ENCODE measurements around the gene SYVN1.
"Not testable (repeated sequence)": the region's sequence is repeated elsewhere in the genome, so short reads cannot be mapped to it uniquely, and the experiment has no call there.

SYVN1 gene

DNA sequence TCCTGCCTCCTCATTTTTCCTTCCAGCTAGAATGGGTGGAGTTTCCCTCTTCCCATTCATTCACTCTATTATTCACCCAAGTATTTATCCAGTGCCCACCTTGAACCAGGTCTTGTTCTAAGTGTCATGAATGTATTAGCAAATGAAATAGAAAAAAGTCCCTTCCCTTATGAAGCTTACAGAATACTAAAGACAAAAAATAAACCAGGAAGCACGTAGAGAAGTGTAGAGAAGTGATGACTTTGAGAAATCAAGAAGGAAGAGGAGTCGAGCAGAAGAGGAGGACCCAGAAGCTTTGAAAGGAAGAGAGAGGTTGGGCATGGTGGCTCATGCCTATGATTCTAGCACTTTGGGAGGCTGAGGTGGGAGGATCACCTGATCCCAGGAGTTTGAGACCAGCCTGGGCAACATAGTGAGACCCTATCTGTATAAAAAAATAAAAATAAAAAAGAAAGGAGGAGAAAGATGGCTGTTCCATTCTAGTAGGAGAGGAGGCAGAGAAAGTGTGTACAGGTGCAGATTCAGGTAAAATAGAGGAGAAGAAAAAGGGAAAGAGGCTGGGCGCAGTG is 17.1 kb upstream of the SYVN1 start:
- no peak for DNase-seq (ENCODE audit: low read depth)

DNA sequence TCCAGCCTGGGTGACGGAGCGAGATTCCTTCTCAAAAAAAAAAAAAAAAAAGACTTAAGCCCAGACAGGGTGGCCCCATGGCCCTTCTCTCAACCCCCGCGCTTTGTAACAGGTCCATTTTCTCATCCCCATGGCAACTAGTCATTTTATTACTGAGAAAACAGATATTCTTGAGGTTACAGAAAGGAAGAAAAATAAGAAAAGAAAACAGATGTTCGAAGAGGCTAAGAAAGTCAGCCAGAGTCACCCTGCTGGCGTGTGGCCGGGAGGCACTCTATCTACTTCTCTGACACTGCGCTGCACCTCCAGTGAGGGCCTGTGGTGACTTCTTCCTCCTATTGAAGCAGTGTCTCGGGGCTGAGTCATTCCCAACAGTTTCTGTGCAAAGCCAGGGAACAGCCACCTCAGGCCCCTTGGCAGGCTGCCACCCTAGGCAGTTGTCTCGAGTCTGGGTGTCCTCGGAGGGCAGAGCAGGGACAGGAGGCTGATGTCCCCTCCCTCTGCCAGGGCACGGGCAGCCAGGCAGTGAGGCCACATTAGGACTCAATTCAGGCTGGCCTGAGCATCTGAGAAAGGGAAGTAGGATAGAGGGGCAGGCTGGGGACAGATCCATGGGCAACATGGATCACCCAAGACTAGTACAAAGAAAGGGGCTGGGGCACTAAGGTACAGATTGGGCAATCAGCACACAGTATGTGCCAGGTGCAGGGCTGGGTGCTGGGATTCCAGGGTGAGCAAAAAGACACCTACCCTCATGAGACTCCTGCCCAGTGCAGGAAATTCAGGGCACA is 16.4 kb upstream of the SYVN1 start:
- DNase-seq (ENCODE audit: low read depth), result no peak

GRCh38 chr11:65150131-65150508 is 15.8 kb upstream of the SYVN1 start:
- not testable (repeated sequence) for DNase-seq (ENCODE audit: low read depth)

DNA sequence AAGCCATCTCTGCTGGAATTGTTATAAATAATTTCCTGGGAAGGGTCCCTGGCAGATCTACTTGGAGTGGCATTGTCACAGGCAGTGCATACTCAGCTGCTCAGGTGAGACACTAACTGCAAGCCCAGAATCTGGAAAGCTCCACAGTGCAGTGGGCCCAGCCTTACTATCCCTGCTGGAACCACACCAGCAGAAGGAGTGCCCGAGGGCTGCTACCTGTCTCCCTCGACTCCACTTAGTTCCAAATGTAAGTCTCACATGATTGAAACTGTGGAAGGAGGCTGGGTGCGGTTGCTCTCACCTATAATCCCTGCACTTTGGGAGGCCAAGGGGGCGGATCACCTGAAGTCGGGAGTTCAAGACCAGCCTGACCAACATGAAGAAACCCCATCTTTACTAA is 14.3 kb upstream of the SYVN1 start:
- DNase-seq (ENCODE audit: low read depth), result no peak

DNA sequence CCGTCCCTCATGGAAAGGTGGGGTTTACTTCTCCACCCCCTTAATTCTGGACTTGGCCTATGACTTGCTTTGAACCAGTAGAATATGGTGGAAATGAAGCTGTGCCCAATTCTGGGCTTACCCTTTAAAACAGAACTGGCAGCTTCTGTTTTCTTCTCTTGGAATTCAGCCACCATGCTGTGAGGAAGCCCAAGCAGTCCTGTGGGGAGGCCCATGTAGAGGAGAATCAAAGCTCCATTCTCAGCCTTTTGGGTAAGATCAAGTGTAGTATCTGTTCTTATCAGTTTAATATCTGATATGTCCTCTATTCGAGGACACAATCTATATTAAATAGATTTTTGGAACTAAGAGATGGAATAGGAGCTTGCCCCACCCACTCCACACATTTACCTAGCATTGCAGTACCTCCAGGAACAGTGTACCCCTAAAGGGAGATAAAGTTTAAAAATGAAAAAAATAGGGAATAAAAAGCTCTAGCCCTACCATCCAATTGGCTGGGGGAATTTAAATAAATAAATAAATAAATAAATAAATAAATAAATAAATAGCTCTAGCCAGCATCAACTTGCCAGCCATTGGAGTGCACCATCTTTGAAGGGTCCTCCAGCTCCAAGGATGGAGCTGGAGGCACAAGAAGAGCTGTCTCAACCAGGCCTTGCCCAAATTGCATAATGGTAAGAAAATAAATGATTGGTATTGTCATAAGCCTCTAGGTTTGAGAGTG is 13.2 kb upstream of the SYVN1 start:
- DNase-seq (ENCODE audit: low read depth), result no peak

DNA sequence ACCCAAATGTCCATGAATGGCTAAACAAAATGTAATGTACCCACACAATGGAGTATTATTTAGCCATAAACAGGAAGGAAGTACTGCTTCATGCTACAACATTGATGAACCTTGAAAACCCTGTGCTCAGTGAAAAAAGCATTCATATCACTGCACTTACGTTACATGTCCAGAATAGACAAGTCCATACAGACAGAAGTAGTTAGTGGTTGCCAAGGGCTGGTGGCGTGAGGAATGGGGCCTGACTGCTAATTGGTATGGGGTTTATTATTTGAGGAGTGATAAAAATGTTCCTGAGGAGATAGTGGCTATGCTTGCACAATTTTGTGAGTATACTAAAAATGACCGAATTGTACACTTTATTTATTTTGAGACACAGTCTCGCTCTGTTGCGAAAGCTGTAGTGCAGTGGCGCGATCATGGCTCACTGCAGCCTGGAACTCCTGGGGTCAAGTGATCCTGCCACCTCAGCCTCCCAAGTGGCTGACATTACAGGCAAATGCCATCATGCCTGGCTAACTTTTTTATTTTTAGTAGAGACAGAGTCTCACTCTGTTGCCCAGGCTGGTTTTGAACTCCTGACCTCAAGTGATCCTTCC is 7.7 kb upstream of the SYVN1 start:
- no peak for DNase-seq (ENCODE audit: low read depth)

DNA sequence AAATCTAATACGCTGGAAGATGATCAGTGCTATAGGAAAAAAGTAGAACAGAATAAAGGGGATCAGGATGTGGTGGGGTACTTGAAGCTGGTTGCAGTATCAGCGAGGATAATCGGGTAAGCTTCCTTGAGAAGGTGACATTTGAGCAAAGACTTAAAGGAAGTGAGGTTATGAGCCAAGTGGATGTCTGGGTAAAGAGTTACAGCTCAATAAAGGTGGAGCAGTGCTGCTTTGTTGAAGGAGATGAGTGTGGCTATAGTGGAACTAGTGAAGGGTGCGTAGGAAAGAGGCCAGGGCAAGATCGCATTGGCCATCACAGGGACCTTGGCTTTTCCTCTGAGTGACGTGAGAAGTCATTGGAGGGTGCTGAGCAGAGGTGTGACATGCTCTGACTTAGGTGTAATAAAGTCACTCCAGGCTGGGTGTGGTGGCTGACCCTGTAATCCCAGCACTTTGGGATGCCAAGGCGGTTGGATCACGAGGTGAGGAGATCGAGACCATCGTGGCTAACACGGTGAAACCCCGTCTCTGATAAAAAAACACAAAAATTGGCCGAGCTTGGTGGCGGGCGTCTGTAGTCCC is 2.3 kb upstream of the SYVN1 start:
- no peak for DNase-seq (ENCODE audit: low read depth)

GRCh38 chr11:65135633-65136145 is 1.4 kb upstream of the SYVN1 start:
- DNase-seq (ENCODE audit: low read depth), result no peak

- DNase-seq (ENCODE audit: low read depth), result peak; percentile 79
These were observed 773 bp upstream of the SYVN1 start for GRCh38 chr11:65134952-65135632.

DNA sequence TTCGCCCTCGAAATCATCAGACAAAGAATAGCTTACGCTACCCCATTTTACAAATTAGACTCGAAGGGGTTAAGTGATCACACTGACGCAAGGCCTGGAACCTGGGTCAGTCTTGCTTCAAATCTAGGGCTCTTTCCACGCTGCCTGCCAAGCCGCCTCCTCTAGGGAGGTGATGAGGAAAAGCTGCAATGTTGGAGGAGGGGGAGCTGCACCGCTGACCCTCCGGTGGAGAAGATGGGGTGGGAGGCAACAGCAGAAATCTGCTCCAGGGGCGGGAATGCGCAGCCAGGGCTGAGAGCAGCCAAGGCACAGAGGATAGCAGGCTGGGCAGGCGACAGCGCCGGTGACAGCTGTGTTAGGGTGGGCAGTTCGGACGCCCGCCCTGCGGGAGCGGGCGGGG is 595 bp downstream of the SYVN1 start:
- DNase-seq (ENCODE audit: low read depth), result no peak

DNA sequence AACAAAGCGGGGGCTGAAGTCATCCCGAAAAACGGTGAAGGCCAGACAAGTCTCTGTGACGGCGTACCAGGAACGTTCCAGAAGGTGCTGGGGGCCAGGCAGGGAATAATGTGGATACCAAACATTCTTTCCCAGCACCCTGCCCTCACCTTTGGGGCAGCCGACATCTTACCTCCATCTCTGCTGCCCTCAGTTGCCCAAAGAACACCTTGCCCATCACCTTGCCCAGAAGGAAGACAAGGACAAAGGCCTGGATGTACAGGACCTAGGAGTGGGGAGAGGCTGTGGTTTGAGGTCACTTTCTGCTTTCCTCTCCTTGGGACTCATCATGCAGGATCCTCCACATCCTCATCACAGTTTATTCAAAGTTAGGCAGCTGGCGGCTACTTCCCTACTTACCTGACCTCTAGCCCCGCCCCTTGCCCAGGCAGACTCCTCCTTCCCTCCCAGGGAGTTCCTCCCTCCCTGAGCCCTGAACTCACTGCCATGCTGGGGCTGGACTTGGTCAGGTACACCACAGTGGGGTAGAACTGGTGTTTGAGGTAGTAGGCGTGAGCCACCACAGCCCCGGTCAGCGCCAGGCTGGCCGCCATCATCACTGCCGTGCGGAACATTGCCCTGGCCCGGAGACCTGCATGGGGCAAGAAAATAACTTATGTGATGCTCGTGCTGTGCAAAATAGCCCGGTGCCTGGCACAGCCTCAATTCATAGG is 1.2 kb downstream of the SYVN1 start:
- no peak for DNase-seq (ENCODE audit: low read depth)

- DNase-seq (ENCODE audit: low read depth), result no peak
These were observed 1.9 kb downstream of the SYVN1 start for GRCh38 chr11:65132238-65132987.

- DNase-seq (ENCODE audit: low read depth), result no peak
These were observed 2.5 kb downstream of the SYVN1 start for GRCh38 chr11:65131895-65132237.

DNA sequence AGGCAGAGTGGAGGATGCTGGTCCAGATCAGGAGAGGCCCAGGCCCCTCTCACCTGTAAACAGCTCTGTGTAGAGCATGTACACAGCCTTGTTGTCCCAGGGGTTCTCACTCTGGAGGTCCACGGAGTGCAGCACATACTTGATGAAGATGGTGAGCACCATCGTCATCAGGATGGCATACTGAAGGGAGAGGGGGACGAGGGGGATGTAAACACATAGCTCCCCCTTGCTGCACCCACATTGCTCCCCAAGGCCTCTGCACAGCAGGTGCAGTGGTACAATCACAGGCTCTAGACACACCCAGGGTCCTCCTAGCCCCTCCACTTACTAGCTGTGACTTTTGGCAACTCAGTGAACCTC is 2.9 kb downstream of the SYVN1 start:
- DNase-seq (ENCODE audit: low read depth), result no peak

- DNase-seq (ENCODE audit: low read depth), result no peak
These were observed 3.5 kb downstream of the SYVN1 start for GRCh38 chr11:65130631-65131416.

DNA sequence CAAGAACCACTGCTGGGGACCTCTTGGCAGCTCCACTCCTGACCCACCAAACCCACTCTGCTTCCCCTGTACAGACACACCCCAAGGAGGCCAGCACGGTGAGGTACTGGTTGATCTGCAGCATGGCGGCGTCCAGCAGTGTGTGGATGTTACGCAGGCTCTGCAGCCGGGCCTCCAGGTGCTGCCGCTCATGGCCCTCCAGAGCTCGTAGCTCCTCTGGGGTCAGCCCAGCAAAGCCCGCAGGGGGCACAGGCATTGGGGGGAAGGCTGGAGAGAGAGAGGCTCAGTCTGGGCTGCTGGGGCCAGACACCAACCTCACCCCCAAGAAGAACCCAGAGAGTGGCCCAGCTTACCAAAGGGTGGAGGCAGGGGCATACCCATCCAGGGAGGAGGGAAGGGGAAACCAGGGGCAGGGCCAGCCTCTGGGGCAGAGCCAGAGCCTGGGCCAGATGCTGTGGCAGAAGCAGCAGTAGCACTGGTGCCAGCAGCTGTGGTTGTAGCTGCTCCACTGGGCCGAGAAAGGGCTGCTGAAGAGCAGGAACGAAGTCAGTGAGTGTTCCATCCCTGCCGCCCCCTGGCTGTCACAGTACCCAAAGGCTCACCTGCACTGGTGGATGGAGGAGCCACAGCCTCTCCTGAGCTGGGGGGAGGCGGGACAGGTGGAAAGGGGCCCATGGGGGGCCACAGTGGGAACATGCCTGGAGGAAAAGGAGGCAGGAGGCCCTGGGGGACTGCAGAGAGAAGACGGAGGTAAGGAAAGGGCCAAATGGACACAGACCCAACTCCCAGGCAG is 4.5 kb downstream of the SYVN1 start:
- DNase-seq (ENCODE audit: low read depth), result no peak

GRCh38 chr11:65128182-65129145 is 5.9 kb downstream of the SYVN1 start:
- DNase-seq (ENCODE audit: low read depth), result no peak
